HepG2 (cell line): Measurements from ENCODE around the gene EVI2B. TPM values are rescaled to one million over a fixed set of nuclear protein-coding genes. Genes with fewer than 3 reads are reported as not detected.

ENCODE experiments used
- CHD4 ChIP-seq: fragments of 200-600 bp; sonication (generic); IDR thresholded peaks from 2 replicates; pipeline ENCODE4 v1.7.0; 2017; ENCODE audit warnings: mild to moderate bottlenecking, low read length, borderline replicate concordance
- FOSL1 ChIP-seq: sonication (generic); formaldehyde crosslinking; IDR thresholded peaks from 2 replicates; pipeline ENCODE4 v1.9.0; 2021; ENCODE audit warnings: missing genetic modification reagents, borderline replicate concordance
- FOXA3 ChIP-seq: IDR thresholded peaks from 2 replicates; pipeline ENCODE4 v1.6.1; 2016; ENCODE audit warnings: missing genetic modification reagents, missing compliant biosample characterization
- GABPB1 ChIP-seq: IDR thresholded peaks from 2 replicates; pipeline ENCODE4 v1.6.1; 2016; ENCODE audit warnings: mild to moderate bottlenecking, missing genetic modification reagents, moderate library complexity, missing compliant biosample characterization
- HIVEP1 ChIP-seq: sonication (generic); formaldehyde crosslinking; IDR thresholded peaks from 2 replicates; pipeline ENCODE4 v1.4.0; 2020; ENCODE audit warnings: mild to moderate bottlenecking, missing genetic modification reagents
- HMG20A ChIP-seq: IDR thresholded peaks from 2 replicates; pipeline ENCODE4 v1.6.1; 2016; ENCODE audit warnings: borderline replicate concordance
- JUN ChIP-seq: sonication (generic); formaldehyde crosslinking; IDR thresholded peaks from 2 replicates; pipeline ENCODE4 v1.4.0; 2020; ENCODE audit warnings: mild to moderate bottlenecking, missing genetic modification reagents
- PLRG1 ChIP-seq: fragments of 450-650 bp; conservative IDR thresholded peaks from 2 replicates; pipeline ENCODE4 v1.6.1; 2016
- RARG ChIP-seq: sonication (generic); formaldehyde crosslinking; IDR thresholded peaks from 2 replicates; pipeline ENCODE4 v1.4.0; 2020; ENCODE audit warnings: low read depth, mild to moderate bottlenecking, missing genetic modification reagents
- SMAD3 ChIP-seq: sonication (generic); formaldehyde crosslinking; IDR thresholded peaks from 2 replicates; pipeline ENCODE4 v1.4.0; 2020; ENCODE audit warnings: missing genetic modification reagents
- SOX13 ChIP-seq, 3 experiments: fragments of 450-650 bp in 1 of 3; sonication (generic) in 1 of 3; formaldehyde crosslinking in 1 of 3; IDR thresholded peaks in 2 of 3; conservative IDR thresholded peaks in 1 of 3; 2 replicates each; pipeline versions ENCODE4 v1.5.0 to v1.6.1; 2016 to 2020; ENCODE audit warnings: antibody characterized with exemption in 1 of 3, mild to moderate bottlenecking in 1 of 3, missing compliant biosample characterization in 1 of 3, missing genetic modification reagents in 1 of 3, moderate library complexity in 1 of 3
- SPEN ChIP-seq: sonication (generic); formaldehyde crosslinking; IDR thresholded peaks from 2 replicates; pipeline ENCODE4 v1.5.1; 2020; ENCODE audit warnings: low read depth, mild to moderate bottlenecking, missing genetic modification reagents
- TEF ChIP-seq: sonication (generic); formaldehyde crosslinking; IDR thresholded peaks from 2 replicates; pipeline ENCODE4 v1.5.0; 2020; ENCODE audit warnings: missing genetic modification reagents
- TFE3 ChIP-seq: IDR thresholded peaks from 2 replicates; pipeline ENCODE4 v1.6.1; 2016
- TOE1 ChIP-seq: sonication (generic); formaldehyde crosslinking; IDR thresholded peaks from 2 replicates; pipeline ENCODE4 v1.4.0; 2020; ENCODE audit warnings: mild to moderate bottlenecking, missing genetic modification reagents
- ZNF121 ChIP-seq: sonication (generic); formaldehyde crosslinking; IDR thresholded peaks from 2 replicates; pipeline ENCODE4 v1.5.0; 2020; ENCODE audit warnings: mild to moderate bottlenecking, missing genetic modification reagents
- ZNF232 ChIP-seq: sonication (generic); formaldehyde crosslinking; IDR thresholded peaks from 2 replicates; pipeline ENCODE4 v1.4.0; 2020; ENCODE audit warnings: missing genetic modification reagents, borderline replicate concordance
- ZNF333 ChIP-seq: sonication (generic); formaldehyde crosslinking; IDR thresholded peaks from 2 replicates; pipeline ENCODE4 v1.4.0; 2020; ENCODE audit warnings: mild to moderate bottlenecking, missing genetic modification reagents, borderline replicate concordance
- ZNF354B ChIP-seq: sonication (generic); formaldehyde crosslinking; IDR thresholded peaks from 2 replicates; pipeline ENCODE4 v1.8.0; 2022; ENCODE audit warnings: mild to moderate bottlenecking, missing genetic modification reagents
- ZNF629 ChIP-seq: sonication (generic); formaldehyde crosslinking; conservative IDR thresholded peaks from 2 replicates; pipeline ENCODE4 v1.5.0; 2020; ENCODE audit warnings: missing genetic modification reagents
- ZNF740 ChIP-seq: sonication (generic); formaldehyde crosslinking; IDR thresholded peaks from 2 replicates; pipeline ENCODE4 v1.4.0; 2020; ENCODE audit warnings: missing genetic modification reagents
- ZNF773 ChIP-seq: sonication (generic); formaldehyde crosslinking; IDR thresholded peaks from 2 replicates; pipeline ENCODE4 v1.4.0; 2020; ENCODE audit warnings: missing genetic modification reagents, borderline replicate concordance
- ZNF782 ChIP-seq: sonication (generic); formaldehyde crosslinking; IDR thresholded peaks from 2 replicates; pipeline ENCODE4 v1.4.0; 2020; ENCODE audit warnings: missing genetic modification reagents, mild to moderate bottlenecking, borderline replicate concordance
- polyA plus RNA-seq, 8 experiments: library from polyadenylated mRNA; depleted of rRNA in 3 of 8; stranded (reverse) in 7 of 8; unstranded in 1 of 8; fragments of >200 nt; fragmentation: Illumina TruSeq in 4 of 8; extraction: Trizol in 4 of 8; gene quantifications; 2 replicates each; pipeline versions ENCODE4 v1.2.1 to v1.2.3, GENCODE V29; 2011 to 2016; ENCODE audit warnings: low read depth in 4 of 8, missing spikeins in 1 of 8, mixed read lengths in 1 of 8; ENCODE audit not compliant: insufficient read depth in 1 of 8
- total RNA-seq, 5 experiments: library from RNA; depleted of rRNA; stranded (reverse); fragments of >200 nt; fragmentation: Illumina TruSeq; extraction: Trizol; gene quantifications; 2 replicates each; pipeline ENCODE4 v1.2.3, GENCODE V29; 2016; ENCODE audit warnings: low read depth in 1 of 5
- TF ChIP-seq, protein P1 (sequence below): sonication (generic); formaldehyde crosslinking; IDR thresholded peaks from 2 replicates; pipeline ENCODE4 v1.5.1; 2020; ENCODE audit warnings: mild to moderate bottlenecking, missing genetic modification reagents, borderline replicate concordance

The EVI2B gene
- total and polyA plus RNA-seq, 2 of the 13 experiments (the other 11 are each of a cell fraction or from before 2014, with no cell fraction given): not detected

- TF ChIP-seq SOX13 (IDR thresholded peaks at IDR 0.05): no peak
- peak in 1 of 2 experiments; percentile 75; a peak in 2 of 4 replicates for TF ChIP-seq SOX13 (CRISPR knock-in tag; conservative IDR thresholded peaks at IDR 0.05 in 1 of 2, IDR thresholded peaks at IDR 0.05 in 1 of 2)
- TF ChIP-seq PLRG1: no peak
- no peak for TF ChIP-seq FOSL1 (CRISPR knock-in tag)
- no peak for TF ChIP-seq ZNF354B (CRISPR knock-in tag)
- no peak for TF ChIP-seq ZNF629 (CRISPR knock-in tag)
- TF ChIP-seq ZNF740 (CRISPR knock-in tag): no peak
- no peak for TF ChIP-seq ZNF121
- TF ChIP-seq ZNF782 (CRISPR knock-in tag): no peak
- no peak for TF ChIP-seq ZNF773 (CRISPR knock-in tag)
- no peak for TF ChIP-seq SMAD3
- no peak for TF ChIP-seq HIVEP1 (CRISPR knock-in tag)
- 0 out of 2 replicates have a peak, but pooled peaks have one; percentile 15 for TF ChIP-seq GABPB1 (CRISPR knock-in tag)
- TF ChIP-seq HMG20A (CRISPR knock-in tag): 0 out of 2 replicates have a peak, but pooled peaks have one; percentile 30
- TF ChIP-seq TEF (CRISPR knock-in tag): no peak
- TF ChIP-seq SPEN (CRISPR knock-in tag): no peak
- TF ChIP-seq JUN: no peak
- 0 out of 2 replicates have a peak, but pooled peaks have one; percentile 35 for TF ChIP-seq TFE3 (CRISPR knock-in tag)
- no peak for TF ChIP-seq TOE1 (CRISPR knock-in tag)
- TF ChIP-seq FOXA3 (CRISPR knock-in tag): peak; percentile 84
- no peak for TF ChIP-seq CHD4
- TF ChIP-seq RARG (CRISPR knock-in tag): no peak
- TF ChIP-seq ZNF232 (CRISPR knock-in tag): no peak
- no peak for TF ChIP-seq ZNF333 (CRISPR knock-in tag)
- TF ChIP-seq, protein P1, sequence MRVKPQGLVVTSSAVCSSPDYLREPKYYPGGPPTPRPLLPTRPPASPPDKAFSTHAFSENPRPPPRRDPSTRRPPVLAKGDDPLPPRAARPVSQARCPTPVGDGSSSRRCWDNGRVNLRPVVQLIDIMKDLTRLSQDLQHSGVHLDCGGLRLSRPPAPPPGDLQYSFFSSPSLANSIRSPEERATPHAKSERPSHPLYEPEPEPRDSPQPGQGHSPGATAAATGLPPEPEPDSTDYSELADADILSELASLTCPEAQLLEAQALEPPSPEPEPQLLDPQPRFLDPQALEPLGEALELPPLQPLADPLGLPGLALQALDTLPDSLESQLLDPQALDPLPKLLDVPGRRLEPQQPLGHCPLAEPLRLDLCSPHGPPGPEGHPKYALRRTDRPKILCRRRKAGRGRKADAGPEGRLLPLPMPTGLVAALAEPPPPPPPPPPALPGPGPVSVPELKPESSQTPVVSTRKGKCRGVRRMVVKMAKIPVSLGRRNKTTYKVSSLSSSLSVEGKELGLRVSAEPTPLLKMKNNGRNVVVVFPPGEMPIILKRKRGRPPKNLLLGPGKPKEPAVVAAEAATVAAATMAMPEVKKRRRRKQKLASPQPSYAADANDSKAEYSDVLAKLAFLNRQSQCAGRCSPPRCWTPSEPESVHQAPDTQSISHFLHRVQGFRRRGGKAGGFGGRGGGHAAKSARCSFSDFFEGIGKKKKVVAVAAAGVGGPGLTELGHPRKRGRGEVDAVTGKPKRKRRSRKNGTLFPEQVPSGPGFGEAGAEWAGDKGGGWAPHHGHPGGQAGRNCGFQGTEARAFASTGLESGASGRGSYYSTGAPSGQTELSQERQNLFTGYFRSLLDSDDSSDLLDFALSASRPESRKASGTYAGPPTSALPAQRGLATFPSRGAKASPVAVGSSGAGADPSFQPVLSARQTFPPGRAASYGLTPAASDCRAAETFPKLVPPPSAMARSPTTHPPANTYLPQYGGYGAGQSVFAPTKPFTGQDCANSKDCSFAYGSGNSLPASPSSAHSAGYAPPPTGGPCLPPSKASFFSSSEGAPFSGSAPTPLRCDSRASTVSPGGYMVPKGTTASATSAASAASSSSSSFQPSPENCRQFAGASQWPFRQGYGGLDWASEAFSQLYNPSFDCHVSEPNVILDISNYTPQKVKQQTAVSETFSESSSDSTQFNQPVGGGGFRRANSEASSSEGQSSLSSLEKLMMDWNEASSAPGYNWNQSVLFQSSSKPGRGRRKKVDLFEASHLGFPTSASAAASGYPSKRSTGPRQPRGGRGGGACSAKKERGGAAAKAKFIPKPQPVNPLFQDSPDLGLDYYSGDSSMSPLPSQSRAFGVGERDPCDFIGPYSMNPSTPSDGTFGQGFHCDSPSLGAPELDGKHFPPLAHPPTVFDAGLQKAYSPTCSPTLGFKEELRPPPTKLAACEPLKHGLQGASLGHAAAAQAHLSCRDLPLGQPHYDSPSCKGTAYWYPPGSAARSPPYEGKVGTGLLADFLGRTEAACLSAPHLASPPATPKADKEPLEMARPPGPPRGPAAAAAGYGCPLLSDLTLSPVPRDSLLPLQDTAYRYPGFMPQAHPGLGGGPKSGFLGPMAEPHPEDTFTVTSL (CRISPR knock-in tag): 0 out of 2 replicates have a peak, but pooled peaks have one; percentile 33
These were observed 39.6 kb downstream of the EVI2B start (continued) for GRCh38 chr17:31274252-31274651.
